Measurements from ENCODE around the gene CTDP1.

GRCh38 chr18:79630281-79631095, 49.1 kb upstream of the CTDP1 start:
- TF ChIP-seq POLR2A (IDR thresholded peaks at IDR 0.05; ENCODE audit: low read length) (no peak), GATA1 (IDR thresholded peaks at IDR 0.05; ENCODE audit: low read depth, low read length) (no peak)
